Keratinocyte (primary cell): ENCODE results near the gene EYA4.

Experiments used
- EZH2 ChIP-seq: IDR thresholded peaks from one replicate; pipeline ENCODE4 v1.6.1; 2012; ENCODE audit warnings: inconsistent platforms, mild to moderate bottlenecking, low read length, moderate library complexity
- TF ChIP-seq, protein P1 (sequence below), 3 experiments: IDR thresholded peaks in 1 of 3; conservative IDR thresholded peaks in 1 of 3; optimal IDR thresholded peaks in 1 of 3; 2 replicates in 2 of 3; 3 replicates in 1 of 3; pipeline versions ENCODE3 to v1.5.1; 2011; ENCODE audit warnings: low read length in 3 of 3, mild to moderate bottlenecking in 3 of 3, moderate library complexity in 2 of 3, control low read depth in 1 of 3, inconsistent platforms in 1 of 3; ENCODE audit not compliant: insufficient read depth in 2 of 3; ENCODE audit errors: extremely low read depth in 1 of 3

DNA sequence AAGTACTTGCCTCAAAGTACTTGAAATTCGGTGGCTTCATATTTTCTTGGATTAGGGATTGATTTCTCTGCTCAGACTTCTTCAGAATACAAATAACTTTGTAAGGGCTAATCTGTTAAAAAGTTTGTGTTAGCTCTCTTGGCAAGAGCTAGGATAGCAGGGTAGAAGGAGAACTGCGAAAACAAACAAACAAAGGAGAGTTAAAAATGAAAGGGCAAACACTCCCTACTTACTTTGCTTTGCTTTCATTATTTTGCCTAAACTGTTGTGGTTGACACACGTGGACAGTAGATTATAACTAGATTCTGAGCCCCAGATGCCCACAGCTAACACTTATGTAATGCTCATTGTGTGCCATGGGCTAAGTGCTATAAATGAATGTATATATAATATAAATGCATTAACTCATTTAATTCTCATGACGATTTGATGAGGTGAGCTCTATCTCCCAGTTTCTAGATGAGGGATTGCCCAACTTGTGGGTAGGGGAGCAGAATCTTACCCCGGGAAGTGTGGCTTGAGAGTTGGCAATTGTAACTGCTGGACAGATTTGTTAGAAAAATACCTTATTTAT lies 48.7 kb downstream of the EYA4 start:
- TF ChIP-seq, protein P1, sequence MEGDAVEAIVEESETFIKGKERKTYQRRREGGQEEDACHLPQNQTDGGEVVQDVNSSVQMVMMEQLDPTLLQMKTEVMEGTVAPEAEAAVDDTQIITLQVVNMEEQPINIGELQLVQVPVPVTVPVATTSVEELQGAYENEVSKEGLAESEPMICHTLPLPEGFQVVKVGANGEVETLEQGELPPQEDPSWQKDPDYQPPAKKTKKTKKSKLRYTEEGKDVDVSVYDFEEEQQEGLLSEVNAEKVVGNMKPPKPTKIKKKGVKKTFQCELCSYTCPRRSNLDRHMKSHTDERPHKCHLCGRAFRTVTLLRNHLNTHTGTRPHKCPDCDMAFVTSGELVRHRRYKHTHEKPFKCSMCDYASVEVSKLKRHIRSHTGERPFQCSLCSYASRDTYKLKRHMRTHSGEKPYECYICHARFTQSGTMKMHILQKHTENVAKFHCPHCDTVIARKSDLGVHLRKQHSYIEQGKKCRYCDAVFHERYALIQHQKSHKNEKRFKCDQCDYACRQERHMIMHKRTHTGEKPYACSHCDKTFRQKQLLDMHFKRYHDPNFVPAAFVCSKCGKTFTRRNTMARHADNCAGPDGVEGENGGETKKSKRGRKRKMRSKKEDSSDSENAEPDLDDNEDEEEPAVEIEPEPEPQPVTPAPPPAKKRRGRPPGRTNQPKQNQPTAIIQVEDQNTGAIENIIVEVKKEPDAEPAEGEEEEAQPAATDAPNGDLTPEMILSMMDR (optimal IDR thresholded peaks at IDR 0.05 in 1 of 3, IDR thresholded peaks at IDR 0.05 in 1 of 3, conservative IDR thresholded peaks at IDR 0.05 in 1 of 3; ENCODE audit: extremely low read depth in 1 of 3, insufficient read depth in 2 of 3, low read length in 3 of 3): no peak
- TF ChIP-seq EZH2: no peak
